Type B pancreatic cell (in vitro differentiated cells): ENCODE data around the gene SHCBP1. TPM values are rescaled to one million over a fixed set of nuclear protein-coding genes. Genes with fewer than 3 reads are reported as not detected.

Experiments
- DNase-seq: peaks from one replicate; pipeline ENCODE4 v3.0.0; 2021; ENCODE audit warnings: mixed read lengths; ENCODE audit not compliant: unreplicated experiment; ENCODE audit errors: extremely low spot score
- H3K27ac Mint-ChIP-seq: 2 replicates; pipeline ENCODE4 v1.8.0; 2021; ENCODE audit warnings: mild to moderate bottlenecking, mixed read lengths
- H3K27me3 Mint-ChIP-seq: 2 replicates; pipeline ENCODE4 v1.8.0; 2021; ENCODE audit warnings: mixed read lengths
- H3K36me3 Mint-ChIP-seq: 2 replicates; pipeline ENCODE4 v1.8.0; 2021; ENCODE audit warnings: mixed read lengths
- H3K4me1 Mint-ChIP-seq: one replicate; pipeline ENCODE4 v1.8.0; 2021; ENCODE audit warnings: mixed read lengths; ENCODE audit not compliant: unreplicated experiment
- H3K4me3 Mint-ChIP-seq: 2 replicates; pipeline ENCODE4 v1.8.0; 2021; ENCODE audit warnings: mild to moderate bottlenecking, mixed read lengths
- H3K9me3 Mint-ChIP-seq: 2 replicates; pipeline ENCODE4 v1.8.0; 2021; ENCODE audit warnings: mixed read lengths
- CTCF ChIP-seq: fragments of 200-600 bp; sonication (generic); conservative IDR thresholded peaks from 2 replicates; pipeline ENCODE4 v1.5.0; 2021; ENCODE audit warnings: antibody characterized with exemption, mild to moderate bottlenecking
- total RNA-seq: library from RNA; stranded (reverse); gene quantifications from 2 replicates; pipeline ENCODE4 v1.2.1, GENCODE V29; 2021; ENCODE audit warnings: low replicate concordance

SHCBP1 gene
- total RNA-seq, 1 donor from 2014 or later: 12.7 TPM

- Mint-ChIP-seq H3K9me3 (no peaks in the 10 kb centered on the region), H3K27me3 (no peaks in the 10 kb centered on the region)
- no peak for TF ChIP-seq CTCF
Observed at GRCh38 chr16:46577988-46578579, 43.1 kb downstream of the SHCBP1 start.

GRCh38 chr16:46573834-46574159, 47.4 kb downstream of the SHCBP1 start:
- Mint-ChIP-seq H3K27ac (no peak overlapping the region), H3K27me3 (no peaks in the 10 kb centered on the region), H3K4me1 (no peaks in the 10 kb centered on the region), H3K9me3 (no peaks in the 10 kb centered on the region), H3K4me3 (no peak overlapping the region), H3K36me3 (no peaks in the 10 kb centered on the region)
- TF ChIP-seq CTCF: no peak
- DNase-seq: no peak

More at GRCh38 chr16:46577988-46578579, 43.1 kb downstream of the SHCBP1 start:
- Mint-ChIP-seq H3K4me1 (no peaks in the 10 kb centered on the region), H3K36me3 (peaks cover 2% of the 10 kb centered on the region), H3K27ac (no peak overlapping the region), H3K4me3 (no peak overlapping the region)
- DNase-seq: no peak

- DNase-seq: no peak
- H3K4me3 Mint-ChIP-seq: no peak overlapping the region
- H3K27me3 Mint-ChIP-seq: no peaks in the 10 kb centered on the region
- H3K9me3 Mint-ChIP-seq: no peaks in the 10 kb centered on the region
- H3K27ac Mint-ChIP-seq: no peak overlapping the region
- no peaks in the 10 kb centered on the region for H3K4me1 Mint-ChIP-seq
- no peaks in the 10 kb centered on the region for H3K36me3 Mint-ChIP-seq
- no peak for TF ChIP-seq CTCF
Observed at GRCh38 chr16:46573008-46573833, 48.0 kb downstream of the SHCBP1 start.

GRCh38 chr16:46569231-46569735, 51.9 kb downstream of the SHCBP1 start:
- Mint-ChIP-seq H3K27me3 (no peaks in the 10 kb centered on the region), H3K36me3 (no peaks in the 10 kb centered on the region), H3K27ac (no peak overlapping the region), H3K4me3 (no peak overlapping the region), H3K9me3 (no peaks in the 10 kb centered on the region), H3K4me1 (no peaks in the 10 kb centered on the region)
- no peak for DNase-seq
- TF ChIP-seq CTCF: no peak

- Mint-ChIP-seq H3K9me3 (no peaks in the 10 kb centered on the region), H3K27ac (no peak overlapping the region), H3K27me3 (peaks cover 5% of the 10 kb centered on the region), H3K4me1 (no peaks in the 10 kb centered on the region), H3K4me3 (no peak overlapping the region), H3K36me3 (no peaks in the 10 kb centered on the region)
- TF ChIP-seq CTCF: no peak
- no peak for DNase-seq
Observed at GRCh38 chr16:46568472-46569230, 52.5 kb downstream of the SHCBP1 start.
